ENCODE results near the gene GNAI1. TPM values are rescaled to one million over a fixed set of nuclear protein-coding genes. Genes with fewer than 3 reads are reported as not detected.

Gene GNAI1
- total RNA-seq, 2 donors from 2014 or later = 30.2 to 40.4 TPM

DNA sequence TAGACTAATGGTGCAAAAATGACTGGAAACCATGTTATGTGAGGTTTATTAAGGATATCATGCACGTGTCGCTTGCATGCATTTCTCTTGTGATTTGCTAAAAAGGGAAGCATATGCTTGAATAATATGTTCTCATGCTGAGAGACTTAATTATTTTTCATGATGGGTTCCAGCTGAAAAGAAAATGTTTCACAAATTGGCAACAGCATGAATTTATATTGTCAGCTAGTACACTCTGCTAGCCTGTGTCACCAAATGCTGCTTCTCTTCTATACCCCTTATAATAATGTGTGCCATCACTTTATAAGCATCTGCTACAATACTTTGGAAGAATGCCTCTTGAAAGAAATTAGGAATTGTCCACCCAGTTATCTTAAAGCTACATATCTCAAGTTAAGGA, 63.0 kb downstream of the GNAI1 start:
- Histone ChIP-seq H3K27me3 (replicated peaks; ENCODE audit: insufficient read depth) (no peaks in the 10 kb centered on the region), H3K4me3 (no peak overlapping the region), H3K9me3 (no peaks in the 10 kb centered on the region), H3K36me3 (no peaks in the 10 kb centered on the region), H3K27ac (no peak overlapping the region), H3K4me1 (replicated peaks) (no peaks in the 10 kb centered on the region)
- no peak for DNase-seq (ENCODE audit: low spot score)
- TF ChIP-seq, protein P1, sequence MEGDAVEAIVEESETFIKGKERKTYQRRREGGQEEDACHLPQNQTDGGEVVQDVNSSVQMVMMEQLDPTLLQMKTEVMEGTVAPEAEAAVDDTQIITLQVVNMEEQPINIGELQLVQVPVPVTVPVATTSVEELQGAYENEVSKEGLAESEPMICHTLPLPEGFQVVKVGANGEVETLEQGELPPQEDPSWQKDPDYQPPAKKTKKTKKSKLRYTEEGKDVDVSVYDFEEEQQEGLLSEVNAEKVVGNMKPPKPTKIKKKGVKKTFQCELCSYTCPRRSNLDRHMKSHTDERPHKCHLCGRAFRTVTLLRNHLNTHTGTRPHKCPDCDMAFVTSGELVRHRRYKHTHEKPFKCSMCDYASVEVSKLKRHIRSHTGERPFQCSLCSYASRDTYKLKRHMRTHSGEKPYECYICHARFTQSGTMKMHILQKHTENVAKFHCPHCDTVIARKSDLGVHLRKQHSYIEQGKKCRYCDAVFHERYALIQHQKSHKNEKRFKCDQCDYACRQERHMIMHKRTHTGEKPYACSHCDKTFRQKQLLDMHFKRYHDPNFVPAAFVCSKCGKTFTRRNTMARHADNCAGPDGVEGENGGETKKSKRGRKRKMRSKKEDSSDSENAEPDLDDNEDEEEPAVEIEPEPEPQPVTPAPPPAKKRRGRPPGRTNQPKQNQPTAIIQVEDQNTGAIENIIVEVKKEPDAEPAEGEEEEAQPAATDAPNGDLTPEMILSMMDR (IDR thresholded peaks at IDR 0.05) = no peak
- TF ChIP-seq POLR2A (IDR thresholded peaks at IDR 0.05) = no peak
- no peak for TF ChIP-seq POLR2AphosphoS5 (IDR thresholded peaks at IDR 0.05)
- WGBS = 92% methylated on average over 2 of the region's 2 CpGs
- intact Hi-C loops (cut with DNase I) = no loop called here

DNA sequence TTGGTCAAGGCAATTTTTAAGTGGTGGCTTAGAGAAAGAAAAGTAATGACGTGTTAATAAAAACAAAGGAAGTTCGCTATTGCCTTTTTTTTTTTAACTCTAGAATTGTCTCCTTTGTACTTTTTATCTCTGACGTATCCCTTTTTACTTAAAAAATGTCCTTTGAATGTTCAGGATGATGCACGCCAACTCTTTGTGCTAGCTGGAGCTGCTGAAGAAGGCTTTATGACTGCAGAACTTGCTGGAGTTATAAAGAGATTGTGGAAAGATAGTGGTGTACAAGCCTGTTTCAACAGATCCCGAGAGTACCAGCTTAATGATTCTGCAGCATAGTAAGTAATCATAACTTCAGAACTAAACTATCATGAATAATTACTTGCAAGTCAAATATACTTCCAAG, 64.4 kb downstream of the GNAI1 start:
- Histone ChIP-seq H3K4me1 (replicated peaks) (no peaks in the 10 kb centered on the region), H3K27me3 (replicated peaks; ENCODE audit: insufficient read depth) (no peaks in the 10 kb centered on the region), H3K4me3 (no peak overlapping the region), H3K36me3 (no peaks in the 10 kb centered on the region), H3K27ac (no peak overlapping the region), H3K9me3 (no peaks in the 10 kb centered on the region)
- 60% methylated on average over 5 of the region's 5 CpGs for WGBS
- intact Hi-C loops (cut with DNase I) = no loop called here
- TF ChIP-seq, protein P1 (IDR thresholded peaks at IDR 0.05) = no peak
- no peak for TF ChIP-seq POLR2A (IDR thresholded peaks at IDR 0.05)
- no peak for TF ChIP-seq POLR2AphosphoS5 (IDR thresholded peaks at IDR 0.05)
- no peak for DNase-seq (ENCODE audit: low spot score)

DNA sequence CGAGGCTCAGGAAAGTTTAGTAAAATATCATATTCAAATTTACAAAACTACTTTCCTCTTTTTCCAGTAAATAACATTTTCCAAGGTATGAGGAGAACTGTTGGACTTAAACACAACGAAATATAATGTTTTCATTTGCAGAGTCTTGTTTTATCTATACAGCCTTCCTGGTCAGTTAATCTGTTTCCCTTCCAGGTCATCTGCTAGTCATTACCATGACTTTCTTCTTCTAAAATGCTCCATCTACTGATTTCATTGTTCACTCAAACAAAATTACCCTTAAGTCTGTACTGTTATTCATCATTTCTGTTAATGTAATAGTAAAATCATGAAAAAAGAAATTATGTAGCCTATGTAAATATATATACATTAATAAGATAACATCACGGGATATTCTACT, 69.8 kb downstream of the GNAI1 start:
- Histone ChIP-seq H3K4me1 (replicated peaks) (no peaks in the 10 kb centered on the region), H3K4me3 (no peak overlapping the region), H3K27ac (no peak overlapping the region), H3K27me3 (replicated peaks; ENCODE audit: insufficient read depth) (no peaks in the 10 kb centered on the region), H3K9me3 (no peaks in the 10 kb centered on the region), H3K36me3 (no peaks in the 10 kb centered on the region)
- WGBS = 61% methylated on average over 3 of the region's 3 CpGs
- DNase-seq (ENCODE audit: low spot score) = no peak
- intact Hi-C loops (cut with DNase I) = no loop called here
- no peak for TF ChIP-seq POLR2A (IDR thresholded peaks at IDR 0.05)
- TF ChIP-seq, protein P1 (IDR thresholded peaks at IDR 0.05) = no peak
- TF ChIP-seq POLR2AphosphoS5 (IDR thresholded peaks at IDR 0.05) = no peak

DNA sequence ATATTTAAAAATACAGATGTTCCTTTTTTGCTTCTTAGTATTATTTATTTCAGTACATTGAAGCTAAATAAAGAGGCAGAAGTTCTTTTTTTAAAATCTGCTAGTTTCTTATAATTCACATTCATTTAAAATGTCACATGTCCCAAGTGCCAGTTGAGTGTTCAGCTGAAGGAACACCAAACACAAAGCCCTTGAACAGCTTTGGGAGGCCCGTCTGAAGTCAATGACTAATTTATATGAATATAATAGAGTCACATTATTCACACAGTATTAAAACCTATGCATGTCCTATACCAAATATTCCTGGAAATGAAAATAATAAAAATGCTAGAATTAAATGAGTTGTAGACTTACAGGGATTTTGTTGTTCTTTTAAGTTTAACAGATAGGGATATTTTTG, 70.3 kb downstream of the GNAI1 start:
- Histone ChIP-seq H3K9me3 (no peaks in the 10 kb centered on the region), H3K4me3 (no peak overlapping the region), H3K36me3 (no peaks in the 10 kb centered on the region), H3K27ac (no peak overlapping the region), H3K27me3 (replicated peaks; ENCODE audit: insufficient read depth) (no peaks in the 10 kb centered on the region), H3K4me1 (replicated peaks) (no peaks in the 10 kb centered on the region)
- 86% methylated on average over 1 of the region's 1 CpG for WGBS
- TF ChIP-seq POLR2A (IDR thresholded peaks at IDR 0.05) (no peak), POLR2AphosphoS5 (IDR thresholded peaks at IDR 0.05) (no peak)
- TF ChIP-seq, protein P1 (IDR thresholded peaks at IDR 0.05) = no peak
- intact Hi-C loops (cut with DNase I) = no loop called here
- no peak for DNase-seq (ENCODE audit: low spot score)

DNA sequence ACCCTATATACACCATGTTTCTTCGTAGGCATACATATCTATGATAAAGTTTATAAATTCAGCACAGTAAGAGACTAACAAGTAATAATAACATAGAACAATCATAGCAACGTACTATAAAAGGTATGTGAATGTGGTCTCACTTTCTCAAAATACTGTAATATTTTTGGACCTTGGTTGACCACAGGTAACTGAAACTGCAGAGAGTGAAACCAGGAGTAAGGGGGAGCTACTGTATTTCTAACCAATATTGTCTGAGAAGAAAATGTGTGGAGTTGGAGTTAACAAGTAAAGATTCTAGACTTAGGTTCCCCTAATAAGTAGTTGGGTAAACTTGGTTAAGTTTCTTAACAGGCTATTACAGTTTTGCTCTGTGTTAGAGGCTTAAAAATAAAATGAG, 72.1 kb downstream of the GNAI1 start:
- H3K9me3 ChIP-seq = no peaks in the 10 kb centered on the region
- no peaks in the 10 kb centered on the region for H3K36me3 ChIP-seq
- H3K27ac ChIP-seq = no peak overlapping the region
- 93% methylated on average over 2 of the region's 2 CpGs for WGBS
- no peaks in the 10 kb centered on the region for H3K27me3 ChIP-seq (replicated peaks; ENCODE audit: insufficient read depth)
- no peak for TF ChIP-seq POLR2AphosphoS5 (IDR thresholded peaks at IDR 0.05)
- TF ChIP-seq, protein P1 (IDR thresholded peaks at IDR 0.05) = no peak
- no peak for TF ChIP-seq POLR2A (IDR thresholded peaks at IDR 0.05)
- no peak overlapping the region for H3K4me3 ChIP-seq
- H3K4me1 ChIP-seq (replicated peaks) = no peaks in the 10 kb centered on the region
- intact Hi-C loops (cut with DNase I) = no loop called here
- DNase-seq (ENCODE audit: low spot score) = no peak

Data from prostate gland (tissue), 2 donors.